DMS 273 treated with DMSO at 0.1 percent for 48 hours (cell line): Measurements from ENCODE around the gene LTA4H.

ENCODE experiments used
- DNase-seq: peaks from one replicate; lab custom pipeline; 2025; lab: John Stamatoyannopoulos, UW

Gene LTA4H

DNA sequence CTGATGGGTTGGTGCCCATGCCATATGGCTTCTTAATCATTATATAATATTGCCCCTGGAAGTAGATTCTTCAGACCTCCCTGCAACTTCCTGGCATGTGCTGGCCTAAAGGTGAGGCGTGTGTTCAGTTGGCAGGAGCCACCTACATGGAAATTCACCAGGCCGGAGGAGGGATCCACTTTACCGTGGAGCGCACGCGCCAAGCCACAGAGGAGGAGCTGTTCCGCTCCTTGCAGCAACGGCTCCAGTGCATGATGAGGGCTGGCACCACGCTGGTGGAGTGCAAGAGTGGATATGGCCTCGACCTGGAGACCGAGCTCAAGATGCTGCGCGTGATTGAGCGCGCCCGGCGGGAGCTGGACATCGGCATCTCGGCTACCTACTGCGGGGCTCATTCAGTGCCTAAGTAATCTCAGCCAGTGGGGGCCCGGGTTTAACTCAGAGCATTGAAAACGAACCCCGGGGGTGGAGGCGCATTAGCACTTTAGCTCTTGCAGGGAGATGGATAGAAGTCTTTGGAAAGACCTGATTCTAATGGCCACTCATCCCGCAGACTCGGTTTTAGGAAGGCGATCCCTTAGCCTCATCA, 78.7 kb downstream of the LTA4H start:
- DNase-seq, result no peak

- DNase-seq, result no peak
These were observed 79.7 kb downstream of the LTA4H start for GRCh38 chr12:95955549-95956159.

DNA sequence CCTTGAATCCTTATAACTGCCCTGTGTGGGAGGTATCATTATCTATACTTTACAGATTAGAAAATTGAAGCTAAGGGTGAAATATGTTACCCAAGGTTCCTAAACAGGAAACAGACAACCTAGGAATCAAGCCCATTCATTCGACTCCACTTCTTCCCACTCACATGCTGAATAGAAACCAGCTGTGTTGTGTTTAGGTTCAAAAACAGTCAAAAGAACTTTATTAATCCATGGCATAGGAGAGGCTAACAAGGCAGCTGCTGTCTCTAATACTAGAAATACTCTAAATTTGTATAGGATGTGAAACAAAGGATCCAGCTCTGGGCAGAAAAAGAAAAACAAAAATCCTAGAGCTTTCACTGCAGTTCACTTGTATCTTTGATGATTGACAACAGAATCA, 82.4 kb downstream of the LTA4H start:
- DNase-seq, result no peak

DNA sequence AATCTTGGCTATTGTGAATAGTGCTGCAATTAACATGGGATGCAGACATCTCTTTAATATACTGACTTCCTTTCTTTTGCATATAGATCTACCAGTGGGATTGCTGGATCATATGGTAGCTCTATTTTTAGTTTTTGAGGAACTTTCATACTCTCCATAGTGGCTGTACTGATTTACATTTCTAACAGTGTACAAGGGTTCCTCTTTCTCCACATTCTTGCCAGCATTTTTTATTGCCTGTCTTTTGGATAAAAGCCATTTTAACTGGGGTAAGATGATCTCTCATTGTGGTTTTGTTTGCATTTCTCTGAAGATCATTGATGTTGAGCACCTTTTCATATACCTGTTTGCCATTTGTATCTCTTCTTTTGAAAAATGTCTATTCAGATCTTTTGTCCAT, 83.9 kb downstream of the LTA4H start:
- no peak for DNase-seq
